Measurements from ENCODE around the gene LDAH.

The LDAH gene

DNA sequence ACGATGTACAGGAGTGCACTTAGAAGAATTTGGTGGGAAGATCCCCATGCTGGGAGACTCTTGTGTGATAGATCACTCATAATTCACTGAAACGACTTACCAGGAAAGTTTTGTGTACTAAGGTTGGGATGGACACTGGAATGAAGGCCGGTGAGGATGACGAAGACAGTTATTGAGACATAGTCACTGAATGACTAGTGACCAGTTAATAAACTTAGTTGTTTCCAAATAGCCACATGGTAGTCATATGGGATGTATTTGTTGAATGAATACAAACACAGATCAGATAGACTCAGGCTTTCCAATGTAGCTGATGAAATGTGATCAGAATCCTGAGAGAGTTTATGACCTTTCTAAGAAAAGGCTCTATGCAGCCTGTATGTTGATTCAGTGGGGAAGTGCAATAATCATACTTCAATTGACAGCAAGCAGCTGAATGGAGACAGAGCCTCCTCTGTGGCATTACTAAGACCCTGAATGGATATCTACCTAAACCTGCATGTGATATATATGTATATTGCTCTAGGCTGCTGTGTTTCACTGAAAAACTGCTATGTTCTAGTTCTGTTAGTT lies 135.6 kb downstream of the LDAH start:
- TF ChIP-seq, protein P1, sequence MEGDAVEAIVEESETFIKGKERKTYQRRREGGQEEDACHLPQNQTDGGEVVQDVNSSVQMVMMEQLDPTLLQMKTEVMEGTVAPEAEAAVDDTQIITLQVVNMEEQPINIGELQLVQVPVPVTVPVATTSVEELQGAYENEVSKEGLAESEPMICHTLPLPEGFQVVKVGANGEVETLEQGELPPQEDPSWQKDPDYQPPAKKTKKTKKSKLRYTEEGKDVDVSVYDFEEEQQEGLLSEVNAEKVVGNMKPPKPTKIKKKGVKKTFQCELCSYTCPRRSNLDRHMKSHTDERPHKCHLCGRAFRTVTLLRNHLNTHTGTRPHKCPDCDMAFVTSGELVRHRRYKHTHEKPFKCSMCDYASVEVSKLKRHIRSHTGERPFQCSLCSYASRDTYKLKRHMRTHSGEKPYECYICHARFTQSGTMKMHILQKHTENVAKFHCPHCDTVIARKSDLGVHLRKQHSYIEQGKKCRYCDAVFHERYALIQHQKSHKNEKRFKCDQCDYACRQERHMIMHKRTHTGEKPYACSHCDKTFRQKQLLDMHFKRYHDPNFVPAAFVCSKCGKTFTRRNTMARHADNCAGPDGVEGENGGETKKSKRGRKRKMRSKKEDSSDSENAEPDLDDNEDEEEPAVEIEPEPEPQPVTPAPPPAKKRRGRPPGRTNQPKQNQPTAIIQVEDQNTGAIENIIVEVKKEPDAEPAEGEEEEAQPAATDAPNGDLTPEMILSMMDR (IDR thresholded peaks at IDR 0.05; ENCODE audit: low read depth, low read length) = no peak
- DNase-seq (ENCODE audit: low read depth in 2 of 2) = no peak
- H3K4me3 ChIP-seq (replicated peaks in 1 of 2; ENCODE audit: low read depth in 2 of 2, low read length in 2 of 2) = no peak overlapping the region

DNA sequence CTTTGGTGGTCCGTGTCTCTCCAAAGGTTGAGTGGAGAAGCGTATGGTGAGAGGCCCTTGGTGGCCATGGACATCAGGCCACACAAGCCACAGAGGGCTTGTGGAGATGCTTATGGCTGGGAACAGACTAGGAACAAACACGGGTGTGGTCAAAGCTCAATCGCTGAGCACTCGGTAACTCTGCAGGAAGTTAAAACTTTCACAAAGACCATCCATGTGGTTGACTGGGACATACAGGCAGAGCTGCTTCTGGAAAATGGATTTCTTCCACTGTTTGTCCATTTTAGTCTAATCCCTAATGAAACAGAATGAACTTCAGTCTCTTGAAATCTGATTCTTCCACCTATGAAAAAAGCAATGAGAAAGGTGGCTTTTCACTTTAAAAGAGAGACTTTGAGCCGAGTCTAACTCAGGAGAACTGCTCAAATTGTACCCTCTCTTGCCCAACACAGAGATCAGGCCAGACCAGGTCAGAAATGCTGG lies 138.3 kb downstream of the LDAH start:
- TF ChIP-seq, protein P1 (IDR thresholded peaks at IDR 0.05; ENCODE audit: low read depth, low read length) = no peak
- DNase-seq (ENCODE audit: low read depth in 2 of 2) = no peak
- H3K4me3 ChIP-seq (replicated peaks in 1 of 2; ENCODE audit: low read depth in 2 of 2, low read length in 2 of 2) = no peak overlapping the region

DNA sequence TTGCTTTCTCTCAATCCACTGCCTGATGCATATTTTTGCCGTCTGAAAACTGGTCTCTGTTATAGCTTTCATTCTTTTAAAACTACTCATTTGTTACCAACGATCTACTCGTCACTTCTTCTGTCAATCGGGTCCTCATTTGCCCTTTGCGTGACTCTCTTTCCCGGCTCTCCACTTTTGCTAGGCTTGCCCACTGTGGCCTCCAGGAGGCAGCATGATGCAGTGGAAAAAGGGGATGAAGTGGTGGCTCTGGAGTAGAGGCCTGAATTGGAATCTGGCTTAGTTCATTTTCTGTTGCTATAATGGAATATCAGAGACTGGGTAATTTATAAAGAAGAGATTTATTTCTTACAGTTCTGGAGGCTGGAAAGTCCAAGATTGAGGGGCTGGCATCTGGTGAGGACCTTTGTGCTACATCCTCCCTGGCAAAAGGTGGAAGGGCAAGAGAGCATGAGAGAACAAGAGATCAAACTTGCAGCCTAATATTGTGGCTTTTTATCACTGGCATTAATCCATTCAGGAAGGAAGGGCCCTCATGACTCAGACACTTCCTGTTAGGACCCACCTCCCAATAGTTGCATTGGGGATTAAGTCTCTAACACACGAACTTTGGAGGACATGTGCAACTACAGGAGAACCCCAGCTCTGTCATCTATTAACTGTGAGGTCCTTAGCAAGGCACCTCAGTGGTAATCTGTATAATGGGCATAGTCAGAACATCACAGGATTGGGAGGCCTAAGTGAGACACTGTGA lies 140.6 kb downstream of the LDAH start:
- no peak overlapping the region for H3K4me3 ChIP-seq (replicated peaks in 1 of 2; ENCODE audit: low read depth in 2 of 2, low read length in 2 of 2)
- peak in 1 of 2 donors; percentile 37 for DNase-seq (ENCODE audit: low read depth in 2 of 2)
- TF ChIP-seq, protein P1 (IDR thresholded peaks at IDR 0.05; ENCODE audit: low read depth, low read length) = peak; percentile 61

DNA sequence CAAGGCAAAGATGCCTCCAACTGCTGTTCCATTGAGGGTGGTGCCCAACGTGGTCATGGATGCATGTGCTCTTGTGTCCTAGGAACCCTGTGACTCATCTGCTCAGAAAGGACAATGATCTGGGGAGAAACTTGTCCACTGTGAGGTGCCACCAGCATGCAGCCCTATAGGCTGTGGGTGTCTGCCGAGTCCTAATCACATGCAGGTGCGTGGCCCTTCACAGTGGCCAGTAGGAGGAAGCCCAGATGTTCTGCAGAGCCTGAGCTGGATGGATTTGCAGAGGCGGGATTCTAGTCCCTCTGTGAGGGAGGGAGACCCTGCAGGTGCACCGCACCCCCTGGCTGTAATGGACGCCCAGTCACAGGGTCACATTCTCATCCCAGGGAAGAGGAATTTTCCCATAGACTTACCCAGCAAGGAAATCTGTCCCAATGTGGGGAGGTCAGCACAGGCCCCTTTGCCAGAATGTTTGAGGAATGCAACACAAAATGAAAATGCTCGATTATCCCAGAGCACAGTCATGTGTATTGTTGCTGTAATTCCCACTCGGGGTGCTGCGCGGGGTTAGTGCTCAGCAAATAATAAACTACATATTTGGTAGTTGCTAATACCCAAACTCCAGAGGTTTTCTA lies 142.0 kb downstream of the LDAH start:
- no peak overlapping the region for H3K4me3 ChIP-seq (replicated peaks in 1 of 2; ENCODE audit: low read depth in 2 of 2, low read length in 2 of 2)
- DNase-seq (ENCODE audit: low read depth in 2 of 2) = no peak
- TF ChIP-seq, protein P1 (IDR thresholded peaks at IDR 0.05; ENCODE audit: low read depth, low read length) = no peak

DNA sequence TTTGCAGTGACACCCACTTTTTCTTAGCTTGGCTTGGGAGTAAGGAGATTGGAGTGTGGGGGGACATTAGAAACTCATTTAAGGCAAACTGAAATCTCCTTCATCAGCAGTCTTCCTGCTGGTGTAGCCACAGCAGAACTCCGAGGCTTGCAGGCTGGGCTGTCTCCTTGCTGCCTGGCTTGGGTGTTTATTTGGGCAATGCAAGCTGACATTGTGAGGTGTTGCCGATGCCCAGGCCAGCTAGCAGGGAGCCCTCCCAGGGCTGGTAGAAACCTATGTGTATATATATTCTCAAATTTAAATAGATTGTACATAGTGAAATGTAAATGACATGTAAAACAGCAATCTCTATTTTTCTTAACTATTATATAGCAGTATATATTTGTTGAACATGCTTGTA lies 144.1 kb downstream of the LDAH start:
- no peak overlapping the region for H3K4me3 ChIP-seq (replicated peaks in 1 of 2; ENCODE audit: low read depth in 2 of 2, low read length in 2 of 2)
- TF ChIP-seq, protein P1 (IDR thresholded peaks at IDR 0.05; ENCODE audit: low read depth, low read length) = no peak
- DNase-seq (ENCODE audit: low read depth in 2 of 2) = no peak

- TF ChIP-seq, protein P1 (IDR thresholded peaks at IDR 0.05; ENCODE audit: low read depth, low read length) = no peak
- DNase-seq (ENCODE audit: low read depth in 2 of 2) = no peak
- no peak overlapping the region for H3K4me3 ChIP-seq (replicated peaks in 1 of 2; ENCODE audit: low read depth in 2 of 2, low read length in 2 of 2)
These were observed 144.9 kb downstream of the LDAH start for GRCh38 chr2:20678086-20678395.

Measured in cardiac fibroblast (primary cell).